Measurements from ENCODE around the gene ETDB.
"Not testable (repeated sequence)": the region's sequence is repeated elsewhere in the genome, so short reads cannot be mapped to it uniquely, and the experiment has no call there.

DNA sequence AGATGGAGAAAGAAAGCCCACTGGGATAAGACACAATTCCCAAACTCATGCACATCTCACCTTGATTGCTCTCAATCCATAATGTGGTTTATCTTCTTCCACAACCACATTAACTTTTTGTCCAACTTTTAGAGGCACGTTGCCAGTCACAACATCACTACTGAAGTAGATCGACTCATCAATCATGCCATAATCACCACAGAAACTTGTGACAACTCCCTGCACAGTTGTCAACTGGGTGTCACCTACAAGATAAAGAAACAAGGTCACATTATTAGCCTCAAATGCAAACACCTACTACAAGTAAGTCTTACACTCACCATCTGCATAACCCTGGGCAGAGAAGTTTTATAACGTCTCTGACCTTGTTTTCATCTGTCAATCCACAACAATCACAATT, 49.2 kb upstream of the ETDB start:
- not testable (repeated sequence) for TF ChIP-seq EZH2 (IDR thresholded peaks at IDR 0.05); POLR2AphosphoS5 (IDR thresholded peaks at IDR 0.05; ENCODE audit: borderline replicate concordance, low read depth, low read length)

Measured in SK-N-MC (cell line).